Stomach (tissue), 9 donors: ENCODE results near the gene SDK2. TPM values are rescaled to one million over a fixed set of nuclear protein-coding genes. Genes with fewer than 3 reads are reported as not detected.

Experiments
- DNase-seq, 2 donors: peaks; one replicate each; pipeline versions ENCODE4 v3.0.0 to v3.0.0-alpha.2; 2013 to 2019
- H3K27ac ChIP-seq, 5 donors: fragments of 200-600 bp in 4 of 5; sonication (generic) in 4 of 5; one replicate each; pipeline ENCODE4 v1.5.1; 2013 to 2019; ENCODE audit warnings: mild to moderate bottlenecking in 1 of 5, moderate library complexity in 1 of 5
- H3K27me3 ChIP-seq, 3 donors: fragments of 200-600 bp; sonication (generic); one replicate each; pipeline ENCODE4 v1.5.1; 2017 to 2019; ENCODE audit warnings: mixed run types in 1 of 3
- H3K36me3 ChIP-seq, 4 donors: fragments of 200-600 bp; sonication (generic); 1 replicate in 3 of 4; 2 replicates in 1 of 4; pipeline ENCODE4 v1.5.1; 2016 to 2019
- H3K4me1 ChIP-seq, 4 donors: fragments of 200-600 bp; sonication (generic); one replicate each; pipeline ENCODE4 v1.5.1; 2016 to 2019
- H3K4me3 ChIP-seq, 4 donors: fragments of 200-600 bp; sonication (generic) in 3 of 4; one replicate each; pipeline ENCODE4 v1.5.1; 2016 to 2019; ENCODE audit warnings: mild to moderate bottlenecking in 1 of 4
- H3K9me3 ChIP-seq, 4 donors: fragments of 200-600 bp; sonication (generic); one replicate each; pipeline ENCODE4 v1.5.1; 2016 to 2019
- CTCF ChIP-seq, 7 experiments: fragments of 450-650 bp in 4 of 7; fragments of 200-600 bp in 3 of 7; sonication (generic) in 3 of 7; IDR thresholded peaks; one replicate each; pipeline ENCODE4 v1.5.1; 2016 to 2019; ENCODE audit warnings: antibody characterized with exemption in 7 of 7, control low read depth in 2 of 7, mild to moderate bottlenecking in 1 of 7
- EP300 ChIP-seq: sonication (generic); formaldehyde crosslinking; IDR thresholded peaks from one replicate; pipeline ENCODE4 v1.6.1; 2017; ENCODE audit warnings: antibody characterized with exemption
- POLR2A ChIP-seq, 4 donors: fragments of 450-650 bp; IDR thresholded peaks; one replicate each; pipeline ENCODE4 v1.6.1; 2016; ENCODE audit warnings: antibody characterized with exemption in 4 of 4, control low read depth in 2 of 4, mild to moderate bottlenecking in 1 of 4, moderate library complexity in 1 of 4
- POLR2AphosphoS5 ChIP-seq, 3 donors: sonication (generic); formaldehyde crosslinking; IDR thresholded peaks; one replicate each; pipeline ENCODE4 v1.6.1; 2016; ENCODE audit warnings: antibody characterized with exemption in 3 of 3
- WGBS, 5 donors: extraction: QIAGEN DNeasy Blood & Tissue Kit in 3 of 5; methylation state at CpG; one replicate each; pipeline versions ENCODE4 v1.1.5 to v1.1.7; 2013 to 2018; 5-methylcytosine and 5-hydroxymethylcytosine counted together
- intact Hi-C: fragments of 100-400 bp; cut with DNase I; formaldehyde crosslinking; loops from one replicate; pipeline ENCODE4 v1.15.1; 2023; ENCODE audit warnings: low total_unique reads
- polyA plus RNA-seq, 3 donors: library from polyadenylated mRNA; stranded (reverse); fragments of 200-250 nt; gene quantifications; one replicate each; pipeline ENCODE4 v1.2.3, GENCODE V29; 2013
- total RNA-seq, 5 donors: library from RNA; depleted of rRNA; stranded (reverse); fragments of >200 nt; gene quantifications; one replicate each; pipeline versions ENCODE4 v1.1.0 to v1.2.3, GENCODE V29; 2014 to 2016
- donor health status: healthy with polysubstance abuse.
- donor health status: Bipolar disorder and iron deficiency.
- donor health status: healthy.

SDK2 gene
- total and polyA plus RNA-seq, 8 donors: under 0.01 to 9.6 (median 0.44) TPM; not detected in 1

- no peak for DNase-seq
- intact Hi-C loops: no loop called here
- Histone ChIP-seq H3K4me1 (peaks cover 0 to 14% (median 9%) of the 10 kb centered on the region in 4 donors), H3K36me3 (no peaks in the 10 kb centered on the region), H3K27ac (no peak overlapping the region), H3K9me3 (no peaks in the 10 kb centered on the region), H3K27me3 (no peaks in the 10 kb centered on the region), H3K4me3 (no peak overlapping the region)
- WGBS, 5 donors: 64 to 87% (median 75%) methylated on average over 3 of the region's 3 CpGs
- TF ChIP-seq POLR2A (IDR thresholded peaks at IDR 0.05) (no peak), CTCF (IDR thresholded peaks at IDR 0.05) (no peak), EP300 (no peak), POLR2AphosphoS5 (IDR thresholded peaks at IDR 0.05) (no peak)
These were observed 313.2 kb downstream of the SDK2 start for GRCh38 chr17:73331060-73331459.

- no peak for DNase-seq
- H3K4me1 ChIP-seq: peaks cover 0 to 12% (median 10%) of the 10 kb centered on the region in 4 donors
- 87 to 93% (median 91%) methylated on average over 7 of the region's 7 CpGs for WGBS, 5 donors
- TF ChIP-seq EP300 (no peak), POLR2AphosphoS5 (IDR thresholded peaks at IDR 0.05) (no peak), CTCF (IDR thresholded peaks at IDR 0.05) (no peak), POLR2A (IDR thresholded peaks at IDR 0.05) (no peak)
- no peak overlapping the region for H3K27ac ChIP-seq
- peaks cover 0 to 6% (median 0%) of the 10 kb centered on the region in 3 donors for H3K27me3 ChIP-seq
- H3K36me3 ChIP-seq: no peaks in the 10 kb centered on the region
- H3K4me3 ChIP-seq: no peak overlapping the region
- intact Hi-C loops: no loop called here
- peaks cover 0 to 3% (median 0%) of the 10 kb centered on the region in 4 donors for H3K9me3 ChIP-seq
These were observed 316.6 kb downstream of the SDK2 start for GRCh38 chr17:73327676-73328075.

GRCh38 chr17:73325527-73325842 is 318.8 kb downstream of the SDK2 start:
- no peak for TF ChIP-seq CTCF (IDR thresholded peaks at IDR 0.05)
- TF ChIP-seq EP300: peak; percentile 32
- TF ChIP-seq POLR2AphosphoS5 (IDR thresholded peaks at IDR 0.05): peak in 2 of 3 donors; percentile 39 to 62
- TF ChIP-seq POLR2A (IDR thresholded peaks at IDR 0.05): no peak
- WGBS, 5 donors: 18 to 46% (median 36%) methylated on average over 3 to 4 of the region's 4 CpGs
- Histone ChIP-seq H3K27me3 (peaks cover 0 to 6% (median 0%) of the 10 kb centered on the region in 3 donors), H3K27ac (peak overlapping the region in 3 of 5 donors; percentile 26 to 58 (median 35)), H3K9me3 (peaks cover 0 to 7% (median 0%) of the 10 kb centered on the region in 4 donors), H3K36me3 (no peaks in the 10 kb centered on the region), H3K4me1 (peaks cover 0 to 12% (median 10%) of the 10 kb centered on the region in 4 donors), H3K4me3 (no peak overlapping the region)
- DNase-seq: peak in 1 of 2 donors; percentile 67
- intact Hi-C loops: no loop called here

GRCh38 chr17:73324711-73325526 is 319.3 kb downstream of the SDK2 start:
- Histone ChIP-seq H3K9me3 (peaks cover 0 to 7% (median 0%) of the 10 kb centered on the region in 4 donors), H3K4me3 (no peak overlapping the region), H3K36me3 (no peaks in the 10 kb centered on the region), H3K27ac (peak overlapping the region in 4 of 5 donors; percentile 26 to 58 (median 32)), H3K4me1 (peaks cover 0 to 12% (median 10%) of the 10 kb centered on the region in 4 donors), H3K27me3 (peaks cover 0 to 6% (median 0%) of the 10 kb centered on the region in 3 donors)
- intact Hi-C loops: no loop called here
- WGBS, 5 donors: 67 to 75% (median 71%) methylated on average over 17 of the region's 17 CpGs
- no peak for DNase-seq
- no peak for TF ChIP-seq EP300
- no peak for TF ChIP-seq POLR2AphosphoS5 (IDR thresholded peaks at IDR 0.05)
- TF ChIP-seq POLR2A (IDR thresholded peaks at IDR 0.05): no peak
- TF ChIP-seq CTCF (IDR thresholded peaks at IDR 0.05): no peak
